Upper lobe of left lung (tissue), 4 donors: ENCODE measurements around the gene IRF1.

Experiments used
- CTCF ChIP-seq, 6 experiments: fragments of 450-650 bp in 4 of 6; fragments of 200-600 bp in 2 of 6; sonication (generic) in 2 of 6; IDR thresholded peaks; one replicate each; pipeline ENCODE4 v1.5.1; 2016 to 2019; ENCODE audit warnings: antibody characterized with exemption in 6 of 6
- EP300 ChIP-seq, 4 donors: sonication (generic); formaldehyde crosslinking; IDR thresholded peaks; one replicate each; pipeline ENCODE4 v1.5.1; 2017; ENCODE audit warnings: antibody characterized with exemption in 4 of 4, control low read depth in 2 of 4
- POLR2A ChIP-seq, 4 donors: fragments of 450-650 bp; IDR thresholded peaks; one replicate each; pipeline ENCODE4 v1.5.1; 2016 to 2017; ENCODE audit warnings: antibody characterized with exemption in 4 of 4, mild to moderate bottlenecking in 2 of 4
- POLR2AphosphoS5 ChIP-seq, 2 donors: sonication (generic); formaldehyde crosslinking; IDR thresholded peaks; one replicate each; pipeline ENCODE4 v1.5.1; 2017; ENCODE audit warnings: antibody characterized with exemption in 2 of 2

GRCh38 chr5:132528021-132528420 is 37.4 kb upstream of the IRF1 start:
- TF ChIP-seq CTCF (IDR thresholded peaks at IDR 0.05) (no peak), POLR2AphosphoS5 (IDR thresholded peaks at IDR 0.05) (no peak), POLR2A (IDR thresholded peaks at IDR 0.05) (no peak), EP300 (IDR thresholded peaks at IDR 0.05) (no peak)
